ENCODE results near the gene ACRBP. TPM values are rescaled to one million over a fixed set of nuclear protein-coding genes. Genes with fewer than 3 reads are reported as not detected.
A peak's percentile ranks its signal among the peaks of the same experiment; 100 is the strongest.

ACRBP gene
- total RNA-seq, 1 donor from 2014 or later, result 19.3 TPM

GRCh38 chr12:6607751-6608591 is 39.3 kb downstream of the ACRBP start:
- Mint-ChIP-seq H3K4me1 (ENCODE audit: unreplicated experiment) (peaks cover 38% of the 10 kb centered on the region), H3K9me3 (ENCODE audit: unreplicated experiment) (no peaks in the 10 kb centered on the region), H3K27me3 (ENCODE audit: unreplicated experiment) (peaks cover 14% of the 10 kb centered on the region), H3K27ac (ENCODE audit: unreplicated experiment) (no peak overlapping the region), H3K36me3 (ENCODE audit: low read depth, unreplicated experiment) (peaks cover 24% of the 10 kb centered on the region), H3K4me3 (ENCODE audit: unreplicated experiment) (no peak overlapping the region)
- no peak for DNase-seq (ENCODE audit: low spot score)
- TF ChIP-seq CTCF (IDR thresholded peaks at IDR 0.05; ENCODE audit: unreplicated experiment), result no peak

- peak overlapping the region; percentile 95 for H3K4me3 Mint-ChIP-seq (ENCODE audit: unreplicated experiment)
- H3K36me3 Mint-ChIP-seq (ENCODE audit: low read depth, unreplicated experiment), result peaks cover 29% of the 10 kb centered on the region
- no peak for TF ChIP-seq CTCF (IDR thresholded peaks at IDR 0.05; ENCODE audit: unreplicated experiment)
- no peak overlapping the region for H3K27ac Mint-ChIP-seq (ENCODE audit: unreplicated experiment)
- peaks cover 26% of the 10 kb centered on the region for H3K4me1 Mint-ChIP-seq (ENCODE audit: unreplicated experiment)
- no peaks in the 10 kb centered on the region for H3K9me3 Mint-ChIP-seq (ENCODE audit: unreplicated experiment)
- DNase-seq (ENCODE audit: low spot score), result peak; percentile 72
- H3K27me3 Mint-ChIP-seq (ENCODE audit: unreplicated experiment), result peaks cover 10% of the 10 kb centered on the region
Observed at GRCh38 chr12:6606331-6607131, 40.7 kb downstream of the ACRBP start.

GRCh38 chr12:6605421-6606330 is 41.6 kb downstream of the ACRBP start:
- Mint-ChIP-seq H3K36me3 (ENCODE audit: low read depth, unreplicated experiment) (peaks cover 37% of the 10 kb centered on the region), H3K27ac (ENCODE audit: unreplicated experiment) (peak overlapping the region; percentile 75), H3K4me3 (ENCODE audit: unreplicated experiment) (peak overlapping the region; percentile 95), H3K27me3 (ENCODE audit: unreplicated experiment) (peaks cover 14% of the 10 kb centered on the region), H3K9me3 (ENCODE audit: unreplicated experiment) (no peaks in the 10 kb centered on the region), H3K4me1 (ENCODE audit: unreplicated experiment) (peaks cover 25% of the 10 kb centered on the region)
- DNase-seq (ENCODE audit: low spot score), result peak; percentile 16
- TF ChIP-seq CTCF (IDR thresholded peaks at IDR 0.05; ENCODE audit: unreplicated experiment), result no peak

- Mint-ChIP-seq H3K9me3 (ENCODE audit: unreplicated experiment) (no peaks in the 10 kb centered on the region), H3K4me1 (ENCODE audit: unreplicated experiment) (peaks cover 25% of the 10 kb centered on the region), H3K27ac (ENCODE audit: unreplicated experiment) (peak overlapping the region; percentile 75), H3K27me3 (ENCODE audit: unreplicated experiment) (peaks cover 14% of the 10 kb centered on the region), H3K36me3 (ENCODE audit: low read depth, unreplicated experiment) (peaks cover 48% of the 10 kb centered on the region), H3K4me3 (ENCODE audit: unreplicated experiment) (peak overlapping the region; percentile 95)
- DNase-seq (ENCODE audit: low spot score), result no peak
- no peak for TF ChIP-seq CTCF (IDR thresholded peaks at IDR 0.05; ENCODE audit: unreplicated experiment)
Observed at GRCh38 chr12:6604259-6605029, 42.8 kb downstream of the ACRBP start.
